ENCODE measurements around the gene MEGF11. TPM values are rescaled to one million over a fixed set of nuclear protein-coding genes. Genes with fewer than 3 reads are reported as not detected.

The MEGF11 gene
- polyA plus RNA-seq, 2 of the 4 experiments (the other 2 are of a cell fraction) = 0.25 to 0.31 TPM

DNA sequence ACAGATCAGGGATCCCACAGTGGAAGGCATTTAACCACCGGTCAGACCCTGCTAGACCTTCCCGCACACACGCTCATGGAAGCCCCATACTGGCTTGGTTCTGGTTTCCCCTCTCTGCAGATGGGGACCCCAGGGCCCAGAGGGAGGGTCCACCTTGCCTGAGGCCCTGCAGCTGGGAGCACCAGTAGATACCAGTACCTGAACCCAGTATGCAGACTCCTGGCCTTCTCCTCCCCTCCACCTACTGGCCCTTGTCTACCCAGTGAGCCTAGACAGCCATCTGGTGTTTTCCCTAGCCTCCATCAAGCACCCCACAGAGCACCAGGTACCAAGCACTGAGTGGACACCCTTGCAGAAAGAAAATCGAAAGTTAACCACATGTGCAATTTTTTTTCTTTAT, 65.1 kb downstream of the MEGF11 start:
- DNase-seq (ENCODE audit: low read depth in 1 of 2, low spot score in 1 of 2) (no peak), FAIRE-seq (no peak), ATAC-seq (0 out of 6 replicates have a peak, but pooled peaks of 1 of the 2 experiments have one; percentile 14)
- no peaks in the 10 kb centered on the region for H3K4me1 ChIP-seq
- no peak overlapping the region for H3K27ac ChIP-seq
- H3K9me3 ChIP-seq = no peaks in the 10 kb centered on the region
- no peak for TF ChIP-seq EHF (CRISPR knock-in tag; IDR thresholded peaks at IDR 0.05)
- TF ChIP-seq CBX8 (IDR thresholded peaks at IDR 0.05) = no peak
- TF ChIP-seq MAZ (IDR thresholded peaks at IDR 0.05; ENCODE audit: borderline replicate concordance, low read depth, low read length) = no peak
- 0 out of 5 replicates have a peak, but pooled peaks of 1 of the 2 experiments have one; percentile 13 for TF ChIP-seq RAD21 (conservative IDR thresholded peaks at IDR 0.05 in 1 of 2, IDR thresholded peaks at IDR 0.05 in 1 of 2)
- TF ChIP-seq, protein P1, sequence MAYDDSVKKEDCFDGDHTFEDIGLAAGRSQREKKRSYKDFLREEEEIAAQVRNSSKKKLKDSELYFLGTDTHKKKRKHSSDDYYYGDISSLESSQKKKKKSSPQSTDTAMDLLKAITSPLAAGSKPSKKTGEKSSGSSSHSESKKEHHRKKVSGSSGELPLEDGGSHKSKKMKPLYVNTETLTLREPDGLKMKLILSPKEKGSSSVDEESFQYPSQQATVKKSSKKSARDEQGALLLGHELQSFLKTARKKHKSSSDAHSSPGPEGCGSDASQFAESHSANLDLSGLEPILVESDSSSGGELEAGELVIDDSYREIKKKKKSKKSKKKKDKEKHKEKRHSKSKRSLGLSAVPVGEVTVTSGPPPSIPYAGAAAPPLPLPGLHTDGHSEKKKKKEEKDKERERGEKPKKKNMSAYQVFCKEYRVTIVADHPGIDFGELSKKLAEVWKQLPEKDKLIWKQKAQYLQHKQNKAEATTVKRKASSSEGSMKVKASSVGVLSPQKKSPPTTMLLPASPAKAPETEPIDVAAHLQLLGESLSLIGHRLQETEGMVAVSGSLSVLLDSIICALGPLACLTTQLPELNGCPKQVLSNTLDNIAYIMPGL (CRISPR knock-in tag; IDR thresholded peaks at IDR 0.05; ENCODE audit: borderline replicate concordance) = no peak
- CTCF ChIA-PET = interaction anchor here (0.6 kb wide), 1 partner anchor 846 kb away, joined by 3 read pairs; no protein-coding TSS in a partner anchor
- no peak overlapping the region for H3K4me2 ChIP-seq
- POLR2A ChIA-PET = no interaction called here
- no peak overlapping the region for H3K4me3 ChIP-seq
- WGBS (ENCODE audit: missing lambda C conversion rate) = 67% methylated on average over 4 of the region's 4 CpGs

DNA sequence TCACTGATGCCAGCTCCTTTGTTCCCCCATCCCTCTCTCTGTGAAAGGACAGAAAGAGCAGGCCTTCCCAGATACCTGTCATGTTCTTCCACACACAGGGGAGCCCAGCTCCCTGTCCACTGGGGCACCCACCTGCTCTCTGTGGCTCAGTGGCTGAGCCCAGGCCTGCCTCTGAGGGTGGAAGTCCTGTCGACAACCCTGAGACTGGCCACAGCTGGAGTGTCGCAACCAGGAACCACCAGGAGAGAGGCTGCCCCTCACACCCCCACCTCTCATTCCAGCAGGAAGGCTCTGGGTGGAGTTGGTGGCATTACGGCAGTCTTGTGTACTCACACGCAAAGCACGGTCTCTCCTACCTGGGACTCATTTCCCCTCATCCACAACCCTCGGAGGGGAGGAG, 66.3 kb downstream of the MEGF11 start:
- POLR2A ChIA-PET = no interaction called here
- Histone ChIP-seq H3K9me3 (no peaks in the 10 kb centered on the region), H3K27ac (no peak overlapping the region), H3K4me2 (no peak overlapping the region), H3K4me3 (no peak overlapping the region), H3K4me1 (no peaks in the 10 kb centered on the region)
- 67% methylated on average over 5 of the region's 6 CpGs for WGBS (ENCODE audit: missing lambda C conversion rate)
- ATAC-seq (no peak), DNase-seq (ENCODE audit: low read depth in 1 of 2, low spot score in 1 of 2) (no peak), FAIRE-seq (no peak)
- TF ChIP-seq, protein P2, sequence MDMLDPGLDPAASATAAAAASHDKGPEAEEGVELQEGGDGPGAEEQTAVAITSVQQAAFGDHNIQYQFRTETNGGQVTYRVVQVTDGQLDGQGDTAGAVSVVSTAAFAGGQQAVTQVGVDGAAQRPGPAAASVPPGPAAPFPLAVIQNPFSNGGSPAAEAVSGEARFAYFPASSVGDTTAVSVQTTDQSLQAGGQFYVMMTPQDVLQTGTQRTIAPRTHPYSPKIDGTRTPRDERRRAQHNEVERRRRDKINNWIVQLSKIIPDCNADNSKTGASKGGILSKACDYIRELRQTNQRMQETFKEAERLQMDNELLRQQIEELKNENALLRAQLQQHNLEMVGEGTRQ (IDR thresholded peaks at IDR 0.05) = no peak
- TF ChIP-seq RAD21 (conservative IDR thresholded peaks at IDR 0.05 in 1 of 2, IDR thresholded peaks at IDR 0.05 in 1 of 2) (no peak), CHD4 (IDR thresholded peaks at IDR 0.05; ENCODE audit: borderline replicate concordance) (no peak), RARB (CRISPR knock-in tag; IDR thresholded peaks at IDR 0.05) (no peak), EHMT2 (IDR thresholded peaks at IDR 0.05; ENCODE audit: low read depth) (no peak)
- TF ChIP-seq, protein P3, sequence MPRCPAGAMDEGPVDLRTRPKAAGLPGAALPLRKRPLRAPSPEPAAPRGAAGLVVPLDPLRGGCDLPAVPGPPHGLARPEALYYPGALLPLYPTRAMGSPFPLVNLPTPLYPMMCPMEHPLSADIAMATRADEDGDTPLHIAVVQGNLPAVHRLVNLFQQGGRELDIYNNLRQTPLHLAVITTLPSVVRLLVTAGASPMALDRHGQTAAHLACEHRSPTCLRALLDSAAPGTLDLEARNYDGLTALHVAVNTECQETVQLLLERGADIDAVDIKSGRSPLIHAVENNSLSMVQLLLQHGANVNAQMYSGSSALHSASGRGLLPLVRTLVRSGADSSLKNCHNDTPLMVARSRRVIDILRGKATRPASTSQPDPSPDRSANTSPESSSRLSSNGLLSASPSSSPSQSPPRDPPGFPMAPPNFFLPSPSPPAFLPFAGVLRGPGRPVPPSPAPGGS (IDR thresholded peaks at IDR 0.05) = no peak
- CTCF ChIA-PET = interaction anchor here (1.0 to 1.4 kb wide), 4 partner anchors 24 to 270 kb away, joined by 3 read pairs; no protein-coding TSS in a partner anchor

DNA sequence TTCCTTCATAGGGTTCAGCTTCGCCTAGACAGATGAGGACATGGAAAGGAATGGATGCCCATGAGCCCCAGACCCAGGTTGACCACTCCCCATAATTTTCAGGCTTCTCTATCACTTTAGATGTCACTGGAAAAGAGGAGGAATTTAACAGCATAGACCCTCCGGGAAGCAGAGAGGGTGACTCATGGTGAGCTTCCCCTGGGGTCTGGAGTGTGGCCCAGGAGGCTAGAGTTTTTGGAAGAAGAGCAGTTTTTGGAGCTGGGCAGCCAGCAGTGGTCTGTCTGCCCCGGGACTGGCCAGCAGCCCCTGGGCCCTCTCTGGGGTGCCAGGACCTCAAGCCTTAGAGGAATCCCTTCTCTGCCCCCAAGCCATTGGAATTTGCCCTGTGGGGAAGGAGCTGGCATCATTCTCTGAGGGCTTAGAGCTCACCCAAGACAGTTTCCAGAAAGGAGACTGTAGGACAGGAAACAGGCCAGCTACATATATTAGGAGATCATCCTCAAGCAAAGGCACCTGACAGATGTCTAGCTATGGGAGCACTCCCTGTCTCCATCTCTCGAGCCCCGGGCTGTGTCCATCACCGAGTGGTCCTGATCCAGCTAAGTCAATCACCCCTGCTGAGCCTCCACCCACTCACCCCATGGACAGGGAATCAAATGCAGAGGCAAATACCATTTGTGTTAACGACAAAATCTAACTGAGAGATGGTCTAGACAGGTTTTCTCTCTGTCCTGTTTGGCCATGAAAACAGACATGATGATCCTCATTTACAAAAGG, 67.3 kb downstream of the MEGF11 start:
- Histone ChIP-seq H3K9me3 (no peaks in the 10 kb centered on the region), H3K4me3 (no peak overlapping the region), H3K27ac (no peak overlapping the region), H3K4me2 (no peak overlapping the region), H3K4me1 (no peaks in the 10 kb centered on the region)
- 19% methylated on average over 7 of the region's 7 CpGs for WGBS (ENCODE audit: missing lambda C conversion rate)
- no peak for ATAC-seq
- POLR2A ChIA-PET = no interaction called here
- CTCF ChIA-PET = interaction anchor here (0.6 to 1.7 kb wide), 8 partner anchors 10 to 547 kb away, joined by 3 to 5 read pairs (median 3); no protein-coding TSS in a partner anchor
- no peak for DNase-seq (ENCODE audit: low read depth in 1 of 2, low spot score in 1 of 2)
- FAIRE-seq = no peak
- TF ChIP-seq EHMT2 (IDR thresholded peaks at IDR 0.05; ENCODE audit: low read depth) = no peak
- TF ChIP-seq FOXS1 (CRISPR knock-in tag; IDR thresholded peaks at IDR 0.05) = no peak
- TF ChIP-seq, protein P4, sequence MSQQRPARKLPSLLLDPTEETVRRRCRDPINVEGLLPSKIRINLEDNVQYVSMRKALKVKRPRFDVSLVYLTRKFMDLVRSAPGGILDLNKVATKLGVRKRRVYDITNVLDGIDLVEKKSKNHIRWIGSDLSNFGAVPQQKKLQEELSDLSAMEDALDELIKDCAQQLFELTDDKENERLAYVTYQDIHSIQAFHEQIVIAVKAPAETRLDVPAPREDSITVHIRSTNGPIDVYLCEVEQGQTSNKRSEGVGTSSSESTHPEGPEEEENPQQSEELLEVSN (IDR thresholded peaks at IDR 0.05; ENCODE audit: borderline replicate concordance, low read depth) = no peak
- no peak for TF ChIP-seq ZNF302 (CRISPR knock-in tag; IDR thresholded peaks at IDR 0.05)
- TF ChIP-seq, protein P5, sequence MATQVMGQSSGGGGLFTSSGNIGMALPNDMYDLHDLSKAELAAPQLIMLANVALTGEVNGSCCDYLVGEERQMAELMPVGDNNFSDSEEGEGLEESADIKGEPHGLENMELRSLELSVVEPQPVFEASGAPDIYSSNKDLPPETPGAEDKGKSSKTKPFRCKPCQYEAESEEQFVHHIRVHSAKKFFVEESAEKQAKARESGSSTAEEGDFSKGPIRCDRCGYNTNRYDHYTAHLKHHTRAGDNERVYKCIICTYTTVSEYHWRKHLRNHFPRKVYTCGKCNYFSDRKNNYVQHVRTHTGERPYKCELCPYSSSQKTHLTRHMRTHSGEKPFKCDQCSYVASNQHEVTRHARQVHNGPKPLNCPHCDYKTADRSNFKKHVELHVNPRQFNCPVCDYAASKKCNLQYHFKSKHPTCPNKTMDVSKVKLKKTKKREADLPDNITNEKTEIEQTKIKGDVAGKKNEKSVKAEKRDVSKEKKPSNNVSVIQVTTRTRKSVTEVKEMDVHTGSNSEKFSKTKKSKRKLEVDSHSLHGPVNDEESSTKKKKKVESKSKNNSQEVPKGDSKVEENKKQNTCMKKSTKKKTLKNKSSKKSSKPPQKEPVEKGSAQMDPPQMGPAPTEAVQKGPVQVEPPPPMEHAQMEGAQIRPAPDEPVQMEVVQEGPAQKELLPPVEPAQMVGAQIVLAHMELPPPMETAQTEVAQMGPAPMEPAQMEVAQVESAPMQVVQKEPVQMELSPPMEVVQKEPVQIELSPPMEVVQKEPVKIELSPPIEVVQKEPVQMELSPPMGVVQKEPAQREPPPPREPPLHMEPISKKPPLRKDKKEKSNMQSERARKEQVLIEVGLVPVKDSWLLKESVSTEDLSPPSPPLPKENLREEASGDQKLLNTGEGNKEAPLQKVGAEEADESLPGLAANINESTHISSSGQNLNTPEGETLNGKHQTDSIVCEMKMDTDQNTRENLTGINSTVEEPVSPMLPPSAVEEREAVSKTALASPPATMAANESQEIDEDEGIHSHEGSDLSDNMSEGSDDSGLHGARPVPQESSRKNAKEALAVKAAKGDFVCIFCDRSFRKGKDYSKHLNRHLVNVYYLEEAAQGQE (IDR thresholded peaks at IDR 0.05) = no peak
- no peak for TF ChIP-seq EP300 (IDR thresholded peaks at IDR 0.05)
- TF ChIP-seq HOXB13 (CRISPR knock-in tag; IDR thresholded peaks at IDR 0.05; ENCODE audit: low read depth) = no peak
- TF ChIP-seq JUNB (IDR thresholded peaks at IDR 0.05) = no peak
- TF ChIP-seq SREBF2 (IDR thresholded peaks at IDR 0.05) = no peak
- TF ChIP-seq ESRRA (IDR thresholded peaks at IDR 0.05; ENCODE audit: borderline replicate concordance, low read length) = no peak
- TF ChIP-seq NR3C1 (IDR thresholded peaks at IDR 0.05) = no peak
- TF ChIP-seq CHD4 (IDR thresholded peaks at IDR 0.05; ENCODE audit: borderline replicate concordance) = no peak
- no peak for TF ChIP-seq NPAS2 (CRISPR knock-in tag; IDR thresholded peaks at IDR 0.05; ENCODE audit: borderline replicate concordance)
- no peak for TF ChIP-seq RCOR1 (IDR thresholded peaks at IDR 0.05; ENCODE audit: low read depth, low read length)
- TF ChIP-seq RNF2 (IDR thresholded peaks at IDR 0.05; ENCODE audit: borderline replicate concordance, low read depth) = no peak
- TF ChIP-seq MAFK (IDR thresholded peaks at IDR 0.05; ENCODE audit: partially characterized antibody) = no peak
